Stimulated activated CD4-positive, alpha-beta T cell treated with anti-CD3 and anti-CD28 coated beads, TNF-alpha, amount 100 ng/mL, for 4 hours (primary cell): Measurements from ENCODE around the gene GNA14.
"Not testable (repeated sequence)": the region's sequence is repeated elsewhere in the genome, so short reads cannot be mapped to it uniquely, and the experiment has no call there.

Experiments
- DNase-seq, 3 experiments: peaks; one replicate each; pipeline ENCODE4 v3.0.0-alpha.2; 2020; ENCODE audit warnings: low read depth in 3 of 3

The GNA14 gene

GRCh38 chr9:77450085-77450475, 198.0 kb downstream of the GNA14 start:
- DNase-seq = no peak

- DNase-seq = no peak
These were observed 198.7 kb downstream of the GNA14 start for GRCh38 chr9:77449240-77450084.

- DNase-seq = no peak
These were observed 200.5 kb downstream of the GNA14 start for GRCh38 chr9:77447646-77448045.

- no peak for DNase-seq
These were observed 205.7 kb downstream of the GNA14 start for GRCh38 chr9:77442436-77442835.

- not testable (repeated sequence) for DNase-seq
These were observed 207.0 kb downstream of the GNA14 start for GRCh38 chr9:77441124-77441523.

GRCh38 chr9:77440057-77440456, 208.1 kb downstream of the GNA14 start:
- no peak for DNase-seq

- DNase-seq = no peak
These were observed 209.5 kb downstream of the GNA14 start for GRCh38 chr9:77438653-77439052.

- no peak for DNase-seq
These were observed 212.4 kb downstream of the GNA14 start for GRCh38 chr9:77435688-77436087.

- DNase-seq = no peak
These were observed 212.8 kb downstream of the GNA14 start for GRCh38 chr9:77435277-77435676.

GRCh38 chr9:77433675-77434445, 214.3 kb downstream of the GNA14 start:
- peak in 1 of 3 experiments; percentile 7 for DNase-seq

- DNase-seq = no peak
These were observed 216.1 kb downstream of the GNA14 start for GRCh38 chr9:77432053-77432452.

- no peak for DNase-seq
These were observed 218.2 kb downstream of the GNA14 start for GRCh38 chr9:77429928-77430327.

- no peak for DNase-seq
These were observed 220.7 kb downstream of the GNA14 start for GRCh38 chr9:77427256-77427927.

GRCh38 chr9:77426712-77427111, 221.4 kb downstream of the GNA14 start:
- DNase-seq = no peak

- DNase-seq = no peak
These were observed 223.1 kb downstream of the GNA14 start for GRCh38 chr9:77424993-77425392.

GRCh38 chr9:77423841-77424240, 224.3 kb downstream of the GNA14 start:
- DNase-seq = no peak

GRCh38 chr9:77422969-77423368, 225.2 kb downstream of the GNA14 start:
- DNase-seq = no peak

- no peak for DNase-seq
These were observed 226.4 kb downstream of the GNA14 start for GRCh38 chr9:77421506-77422265.

- no peak for DNase-seq
These were observed 227.5 kb downstream of the GNA14 start for GRCh38 chr9:77420641-77421040.

GRCh38 chr9:77418226-77418625, 229.9 kb downstream of the GNA14 start:
- no peak for DNase-seq

- DNase-seq = no peak
These were observed 230.6 kb downstream of the GNA14 start for GRCh38 chr9:77417566-77417965.

- DNase-seq = not testable (repeated sequence)
These were observed 239.6 kb downstream of the GNA14 start for GRCh38 chr9:77408521-77408920.
